ENCODE results near the gene CYP27C1.

DNA sequence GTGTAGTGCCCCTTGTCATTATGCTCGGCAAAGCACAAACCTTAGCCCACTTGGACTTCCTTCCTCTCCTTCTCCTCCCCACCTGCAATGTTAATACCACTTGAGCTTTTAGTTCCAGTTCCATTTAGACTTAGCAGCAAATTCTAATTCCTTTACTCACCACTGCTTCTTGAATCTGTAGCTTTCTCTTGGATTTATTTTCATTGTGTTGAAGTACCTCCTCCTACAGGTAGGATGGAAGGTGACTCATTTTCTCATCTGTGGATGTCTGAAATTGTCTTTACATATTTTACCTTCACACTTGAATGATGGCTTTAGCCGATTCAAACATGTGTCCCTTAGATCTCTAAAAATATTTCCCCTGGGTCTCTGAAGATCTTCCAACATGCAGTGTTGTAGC lies 80.3 kb downstream of the CYP27C1 start:
- TF ChIP-seq, protein P1, sequence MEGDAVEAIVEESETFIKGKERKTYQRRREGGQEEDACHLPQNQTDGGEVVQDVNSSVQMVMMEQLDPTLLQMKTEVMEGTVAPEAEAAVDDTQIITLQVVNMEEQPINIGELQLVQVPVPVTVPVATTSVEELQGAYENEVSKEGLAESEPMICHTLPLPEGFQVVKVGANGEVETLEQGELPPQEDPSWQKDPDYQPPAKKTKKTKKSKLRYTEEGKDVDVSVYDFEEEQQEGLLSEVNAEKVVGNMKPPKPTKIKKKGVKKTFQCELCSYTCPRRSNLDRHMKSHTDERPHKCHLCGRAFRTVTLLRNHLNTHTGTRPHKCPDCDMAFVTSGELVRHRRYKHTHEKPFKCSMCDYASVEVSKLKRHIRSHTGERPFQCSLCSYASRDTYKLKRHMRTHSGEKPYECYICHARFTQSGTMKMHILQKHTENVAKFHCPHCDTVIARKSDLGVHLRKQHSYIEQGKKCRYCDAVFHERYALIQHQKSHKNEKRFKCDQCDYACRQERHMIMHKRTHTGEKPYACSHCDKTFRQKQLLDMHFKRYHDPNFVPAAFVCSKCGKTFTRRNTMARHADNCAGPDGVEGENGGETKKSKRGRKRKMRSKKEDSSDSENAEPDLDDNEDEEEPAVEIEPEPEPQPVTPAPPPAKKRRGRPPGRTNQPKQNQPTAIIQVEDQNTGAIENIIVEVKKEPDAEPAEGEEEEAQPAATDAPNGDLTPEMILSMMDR (IDR thresholded peaks at IDR 0.05 in 4 of 5, conservative IDR thresholded peaks at IDR 0.05 in 1 of 5), result no peak
- no peak for TF ChIP-seq POLR2A (IDR thresholded peaks at IDR 0.05)
